ENCODE measurements around the gene ABR.
"Not testable (repeated sequence)": the region's sequence is repeated elsewhere in the genome, so short reads cannot be mapped to it uniquely, and the experiment has no call there.

ABR gene

GRCh38 chr17:1008008-1008761 lies 171.6 kb downstream of the ABR start:
- no peak for DNase-seq (ENCODE audit: low read depth in 2 of 2)

GRCh38 chr17:1007310-1008007 lies 172.3 kb downstream of the ABR start:
- DNase-seq (ENCODE audit: low read depth in 2 of 2): no peak

GRCh38 chr17:1006054-1006453 lies 173.7 kb downstream of the ABR start:
- no peak for DNase-seq (ENCODE audit: low read depth in 2 of 2)

- DNase-seq (ENCODE audit: low read depth in 2 of 2): no peak
These were observed 174.3 kb downstream of the ABR start for GRCh38 chr17:1005361-1005946.

GRCh38 chr17:1004769-1005295 lies 174.9 kb downstream of the ABR start:
- DNase-seq (ENCODE audit: low read depth in 2 of 2): no peak

DNA sequence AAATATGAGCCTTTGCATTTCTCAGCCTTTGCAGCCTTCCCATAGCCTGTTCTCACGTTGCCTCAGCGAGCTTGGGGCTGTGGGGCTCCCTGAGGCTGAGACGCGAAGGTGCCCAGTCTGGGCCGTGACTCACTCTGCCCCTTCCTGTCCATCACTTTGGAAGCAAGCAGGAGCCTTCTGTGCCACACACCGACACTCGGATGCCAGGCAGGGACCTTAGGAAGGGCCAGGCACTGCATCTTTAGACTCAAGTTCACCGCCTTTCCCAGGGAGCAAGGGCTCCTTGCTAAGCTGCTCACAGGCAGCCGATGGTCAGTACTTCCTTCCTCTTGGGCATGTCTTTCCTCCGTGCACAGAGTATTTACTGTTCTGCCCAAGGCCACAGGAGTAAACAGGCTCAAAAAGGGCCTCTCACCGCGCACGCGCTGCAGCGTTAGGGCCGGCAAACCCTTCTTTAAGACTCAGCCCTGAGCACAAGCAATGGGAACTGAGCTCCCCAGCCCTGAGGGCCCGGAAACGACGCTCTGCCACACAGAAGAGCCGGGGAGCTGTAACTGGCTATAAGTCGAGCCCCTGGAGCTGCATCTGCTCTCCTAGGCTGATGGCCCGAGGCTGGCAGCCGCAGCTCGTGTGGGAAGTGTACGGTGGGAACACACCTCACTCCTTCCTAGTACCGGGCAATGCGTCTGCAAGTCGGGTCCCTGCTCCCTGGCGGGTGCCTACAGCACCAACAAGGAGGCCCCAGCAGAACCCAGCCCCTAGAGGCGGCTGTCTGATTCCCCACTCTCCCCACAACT lies 175.6 kb downstream of the ABR start:
- no peak for DNase-seq (ENCODE audit: low read depth in 2 of 2)

- no peak for DNase-seq (ENCODE audit: low read depth in 2 of 2)
These were observed 176.2 kb downstream of the ABR start for GRCh38 chr17:1003633-1003971.

DNA sequence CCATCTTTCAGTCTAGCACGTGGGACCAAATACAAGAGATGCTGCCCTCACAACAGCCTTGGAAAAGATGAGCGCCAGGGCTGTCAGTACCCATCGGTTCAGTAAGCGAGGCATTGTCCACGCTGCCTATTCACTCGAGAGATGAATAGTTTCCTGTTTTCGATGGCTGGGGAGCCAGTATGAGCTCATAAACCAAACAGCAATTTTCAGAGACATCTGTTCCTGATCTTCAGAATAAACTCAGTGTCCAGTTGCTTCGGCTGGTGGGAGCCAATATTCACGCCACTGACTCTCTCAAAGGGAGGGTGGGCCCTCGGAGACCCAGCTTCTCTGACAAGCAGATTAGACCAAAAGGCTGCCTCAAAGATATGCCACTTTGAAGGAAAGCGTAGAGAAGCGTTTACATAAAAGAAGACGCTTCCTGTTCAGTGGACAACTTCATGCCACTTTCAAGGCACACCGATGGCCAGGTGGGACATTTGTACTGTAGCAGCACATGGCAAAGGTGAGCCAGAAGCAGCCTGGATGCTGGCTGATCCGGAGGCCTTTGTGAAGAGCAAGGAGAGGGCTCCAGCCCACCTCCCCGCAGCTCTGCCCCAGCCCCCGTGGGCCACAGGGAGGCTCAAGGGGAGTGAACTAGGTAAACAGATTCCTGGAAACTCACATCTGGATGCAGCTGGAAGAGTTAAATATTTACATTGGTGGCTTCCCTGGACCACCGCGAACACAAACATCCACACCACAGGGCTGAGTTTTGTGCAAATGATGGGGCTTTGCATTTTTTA lies 176.8 kb downstream of the ABR start:
- DNase-seq (ENCODE audit: low read depth in 2 of 2): peak; percentile 42 to 49

GRCh38 chr17:1002412-1002753 lies 177.4 kb downstream of the ABR start:
- DNase-seq (ENCODE audit: low read depth in 2 of 2): no peak

GRCh38 chr17:1001640-1002411 lies 178.0 kb downstream of the ABR start:
- peak in 1 of 2 experiments; percentile 37 for DNase-seq (ENCODE audit: low read depth in 2 of 2)

DNA sequence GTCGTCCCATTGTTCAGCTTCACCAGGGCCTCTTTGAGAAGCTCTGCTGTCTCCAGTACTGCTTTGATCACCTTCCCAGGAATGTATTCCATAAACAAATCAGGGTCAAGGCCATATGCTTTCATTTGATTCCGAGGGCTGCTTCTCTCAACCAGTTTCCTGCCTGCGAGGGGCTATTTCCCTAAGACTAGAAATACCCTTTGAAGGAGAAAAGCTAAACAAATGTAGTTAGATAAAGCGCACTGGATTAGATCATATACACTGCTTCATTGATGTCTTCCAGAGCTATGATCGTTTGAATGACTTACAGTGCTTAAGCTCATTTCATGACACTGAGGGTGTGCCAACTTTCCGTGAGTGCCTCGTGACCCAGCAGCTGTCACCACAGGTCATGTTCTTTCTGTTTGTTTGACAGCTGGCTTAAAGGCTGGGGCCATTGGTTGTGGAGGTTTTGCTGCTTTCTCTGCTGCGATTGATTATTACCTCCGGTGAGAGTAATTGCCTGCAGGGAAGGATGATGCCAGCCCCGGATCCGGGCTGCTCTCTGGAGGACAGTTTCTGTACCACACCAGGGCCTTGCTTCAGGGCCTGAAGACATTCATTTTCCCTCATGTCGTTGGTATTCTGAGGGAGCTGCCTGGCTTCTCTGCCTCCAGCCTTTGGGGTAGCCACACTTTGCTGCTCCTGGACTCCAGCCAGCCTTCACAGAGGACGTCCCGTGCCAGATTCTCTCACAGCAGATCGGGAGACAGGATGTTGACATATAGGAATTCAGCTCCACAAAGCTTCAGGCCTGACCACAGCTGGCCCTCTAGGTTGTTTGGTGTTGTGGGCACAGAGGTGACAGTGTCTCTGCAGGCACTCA lies 179.0 kb downstream of the ABR start:
- DNase-seq (ENCODE audit: low read depth in 2 of 2): peak; percentile 41 to 48

DNA sequence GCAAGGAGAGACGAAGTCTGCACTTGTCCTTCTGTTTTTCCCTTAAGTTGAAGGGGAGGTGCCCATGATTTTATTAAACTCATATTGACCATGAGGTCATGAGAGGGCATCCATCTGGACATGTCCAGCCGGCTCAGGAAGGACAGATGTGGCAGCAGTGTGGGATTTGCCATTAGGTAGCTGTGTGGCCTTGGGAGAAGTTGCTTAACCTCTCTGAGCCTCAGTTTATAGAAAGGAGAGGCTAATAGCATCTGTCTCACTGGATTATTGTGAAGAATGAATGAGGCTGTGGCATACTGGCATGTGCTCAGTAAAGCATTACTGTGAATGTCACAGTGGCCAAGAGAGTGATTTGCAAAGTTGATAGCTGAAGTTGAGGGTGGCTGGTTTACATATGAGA lies 181.7 kb downstream of the ABR start:
- no peak for DNase-seq (ENCODE audit: low read depth in 2 of 2)

GRCh38 chr17:996554-997344 lies 183.0 kb downstream of the ABR start, which contains the start of gene TIMM22:
Gene TIMM22 (plus strand): TSS chr17:997129. CDS start chr17:997143, 14 bp downstream.
- peak; percentile 96 to 97 for DNase-seq (ENCODE audit: low read depth in 2 of 2)

DNA sequence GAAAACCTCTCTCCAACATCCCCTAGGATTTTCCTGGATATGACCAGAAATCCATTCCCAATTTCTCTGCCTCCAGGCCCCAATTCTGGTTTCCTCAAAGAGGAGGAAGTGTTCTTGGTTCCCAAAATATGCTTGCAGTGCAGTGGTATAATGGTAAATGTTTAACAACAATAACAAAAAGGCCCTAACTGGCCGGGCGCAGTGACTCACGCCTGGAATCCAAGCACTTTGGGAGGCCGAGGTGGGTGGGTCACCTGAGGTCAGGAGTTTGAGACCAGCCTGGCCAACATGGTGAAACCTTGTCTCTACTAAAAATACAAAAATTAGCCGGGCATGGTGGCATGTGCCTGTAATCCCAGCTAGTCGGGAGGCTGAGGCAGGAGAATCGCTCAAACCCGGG lies 184.5 kb downstream of the ABR start:
- DNase-seq (ENCODE audit: low read depth in 2 of 2): not testable (repeated sequence)

DNA sequence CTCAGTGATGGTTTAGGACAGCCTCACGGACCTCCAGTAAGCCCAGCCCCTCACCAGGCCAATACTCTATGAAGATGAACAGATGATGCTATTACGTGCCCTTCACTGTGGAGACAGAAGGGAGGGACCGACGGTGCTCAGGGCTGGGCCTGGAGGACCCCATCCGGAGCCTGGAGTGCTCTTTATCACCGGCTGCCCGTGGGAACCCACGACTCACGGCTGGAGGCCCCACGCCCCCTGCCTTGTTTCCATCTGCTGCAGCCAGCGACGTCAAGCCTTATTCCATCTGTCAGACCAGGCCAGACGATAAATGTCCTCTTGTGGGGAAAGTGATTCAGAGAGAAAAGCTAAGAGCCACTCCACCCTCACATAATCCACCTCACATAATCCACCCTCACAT lies 186.8 kb downstream of the ABR start:
- DNase-seq (ENCODE audit: low read depth in 2 of 2): no peak

DNA sequence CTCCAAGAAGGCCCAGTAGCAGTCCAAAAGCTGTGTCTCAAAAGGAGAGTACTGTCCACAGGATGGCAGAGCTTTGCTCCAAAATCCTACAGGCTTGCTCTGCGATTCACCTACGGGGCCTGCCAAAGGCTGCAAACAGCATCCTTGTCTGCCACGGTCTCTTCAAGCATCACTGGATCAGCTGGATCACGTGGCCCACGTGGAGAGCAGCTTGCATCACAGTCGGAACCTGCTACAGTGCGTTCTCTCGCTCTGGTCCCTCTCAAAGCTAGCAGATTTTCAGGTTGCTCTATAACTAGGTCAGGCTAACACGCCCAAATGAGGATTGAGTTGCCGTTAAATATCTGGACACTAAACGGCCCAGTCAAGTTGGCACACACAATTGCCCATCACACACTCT lies 191.2 kb downstream of the ABR start:
- no peak for DNase-seq (ENCODE audit: low read depth in 2 of 2)

DNA sequence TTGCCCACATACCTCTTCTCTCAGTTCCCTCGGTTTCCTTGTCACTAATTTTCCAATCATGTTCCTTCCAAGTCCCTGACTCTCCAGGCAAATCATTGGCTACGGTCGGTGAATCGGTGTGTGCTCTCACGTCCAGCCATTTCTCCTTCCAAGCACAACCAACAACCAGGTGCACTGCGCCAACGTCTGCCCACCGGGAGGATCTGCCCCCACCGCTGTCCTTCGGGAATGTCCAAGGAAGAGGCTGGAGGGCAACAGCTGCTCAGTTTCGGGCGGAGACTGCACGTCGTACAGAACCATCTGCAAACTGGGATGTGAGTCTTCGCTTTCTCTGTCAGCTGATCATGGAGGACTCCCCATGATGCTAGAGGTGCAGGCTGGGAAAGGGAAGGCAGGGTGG lies 191.8 kb downstream of the ABR start:
- DNase-seq (ENCODE audit: low read depth in 2 of 2): no peak

GRCh38 chr17:986322-986929 lies 193.4 kb downstream of the ABR start:
- no peak for DNase-seq (ENCODE audit: low read depth in 2 of 2)
